ENCODE data around the gene RIMS4.
"Not testable (repeated sequence)": the region's sequence is repeated elsewhere in the genome, so short reads cannot be mapped to it uniquely, and the experiment has no call there.

Gene RIMS4

DNA sequence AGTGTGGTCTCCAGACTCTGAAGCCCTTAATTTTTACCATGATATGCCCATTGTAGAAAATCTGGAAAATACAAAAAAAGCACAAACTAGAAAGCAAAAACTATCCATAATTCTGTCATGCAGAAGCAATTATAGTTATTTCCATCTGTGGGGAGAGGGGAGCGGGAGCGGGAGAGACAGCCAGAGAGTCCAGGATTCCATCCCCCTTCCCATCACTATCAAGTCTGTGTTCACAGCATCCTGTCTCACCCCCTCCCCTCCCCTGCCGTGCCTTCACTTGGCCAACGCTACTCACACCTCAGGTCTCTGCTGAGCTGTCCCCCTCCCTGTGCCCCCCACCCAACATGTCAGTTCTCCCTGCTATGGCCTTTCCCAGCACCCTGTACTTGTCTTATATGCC, 14.5 kb downstream of the RIMS4 start:
- DNase-seq (ENCODE audit: low read depth), result no peak

DNA sequence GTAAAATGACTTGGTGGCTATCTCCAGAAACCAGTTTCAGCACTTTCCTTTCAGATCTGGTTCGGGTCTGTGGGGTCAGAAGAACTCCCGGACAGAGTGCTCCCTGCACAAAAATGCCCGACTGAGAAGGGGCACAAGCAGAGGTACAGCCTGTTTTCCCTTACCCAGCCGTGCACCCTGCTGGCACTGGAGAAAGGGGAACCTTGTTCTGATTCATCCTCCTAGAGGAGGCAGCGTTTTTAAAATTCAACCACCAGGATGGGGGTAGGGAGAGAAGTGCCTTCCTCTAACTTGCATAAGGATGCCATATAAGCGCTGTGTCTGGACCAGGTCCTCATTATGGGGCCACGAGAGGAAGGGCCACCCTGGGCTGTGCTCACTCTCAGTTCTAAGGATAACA, 17.6 kb downstream of the RIMS4 start:
- DNase-seq (ENCODE audit: low read depth), result no peak

DNA sequence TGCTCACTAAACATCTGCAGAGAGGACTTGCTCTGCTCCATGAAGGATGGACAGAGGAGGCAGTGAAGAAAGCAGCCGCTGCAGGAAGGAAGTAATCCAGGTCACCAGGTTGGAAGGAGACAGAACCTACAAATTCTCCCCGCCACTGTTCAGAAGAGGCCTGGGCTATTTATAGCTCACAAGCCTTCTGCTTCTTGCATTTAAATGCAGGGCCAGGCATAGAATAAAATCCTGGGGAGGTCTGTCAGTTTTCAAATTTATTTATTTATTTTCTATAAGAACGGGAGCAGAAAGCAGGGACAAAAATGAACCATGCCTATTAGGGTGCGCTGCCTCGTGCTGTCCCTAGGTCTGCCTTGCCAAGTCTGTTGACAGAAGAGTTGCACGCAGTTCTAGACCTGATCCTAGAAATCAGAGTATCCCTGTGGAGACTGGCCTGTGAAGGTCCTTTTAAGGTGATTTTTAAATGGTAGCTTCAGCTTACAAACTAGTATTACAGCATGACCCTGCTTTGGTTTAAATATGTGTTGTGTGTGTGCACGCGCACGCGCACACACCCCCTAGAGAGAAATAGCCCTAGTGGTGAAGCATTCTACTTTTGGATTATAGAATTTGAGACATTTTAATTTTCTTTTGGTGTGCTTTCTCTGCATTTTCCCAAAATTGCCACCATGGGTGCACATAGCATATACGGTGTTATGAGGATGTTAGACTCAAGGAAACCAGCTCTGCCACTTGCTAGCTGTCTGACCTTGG, 19.5 kb downstream of the RIMS4 start:
- no peak for DNase-seq (ENCODE audit: low read depth)

DNA sequence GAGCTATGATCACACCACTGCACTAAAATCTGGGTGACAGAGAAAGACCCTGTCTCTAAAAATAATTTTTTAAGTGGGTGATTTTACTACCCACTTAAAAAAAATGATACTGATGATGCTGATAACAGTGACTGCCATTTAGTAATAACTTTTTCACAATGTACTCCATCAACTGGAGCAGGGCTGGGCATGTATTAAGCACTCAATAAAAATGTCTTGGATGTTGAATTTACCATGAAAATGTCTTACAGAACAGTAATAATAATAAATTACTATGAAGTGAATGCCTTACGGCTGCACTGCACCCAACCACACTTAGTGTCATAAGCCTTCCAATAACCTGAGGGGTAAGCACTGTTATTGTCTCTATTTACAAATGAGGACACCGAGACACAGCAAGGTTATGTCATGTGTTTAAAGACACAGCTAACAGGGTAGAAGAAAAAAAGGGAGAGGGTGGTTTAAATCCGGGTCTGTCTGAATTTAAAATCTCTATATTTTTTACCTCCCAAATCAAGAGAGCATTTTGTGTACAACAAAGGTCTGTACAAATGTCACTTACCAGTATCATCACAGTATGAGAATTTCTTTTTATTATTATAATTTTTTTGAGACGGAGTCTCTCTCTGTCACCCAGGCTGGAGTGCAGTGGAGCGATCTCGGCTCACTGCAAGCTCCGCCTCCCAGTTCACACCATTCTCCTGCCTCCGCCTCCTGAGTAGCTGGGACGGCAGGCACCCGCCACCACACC, 21.5 kb downstream of the RIMS4 start:
- no peak for DNase-seq (ENCODE audit: low read depth)

DNA sequence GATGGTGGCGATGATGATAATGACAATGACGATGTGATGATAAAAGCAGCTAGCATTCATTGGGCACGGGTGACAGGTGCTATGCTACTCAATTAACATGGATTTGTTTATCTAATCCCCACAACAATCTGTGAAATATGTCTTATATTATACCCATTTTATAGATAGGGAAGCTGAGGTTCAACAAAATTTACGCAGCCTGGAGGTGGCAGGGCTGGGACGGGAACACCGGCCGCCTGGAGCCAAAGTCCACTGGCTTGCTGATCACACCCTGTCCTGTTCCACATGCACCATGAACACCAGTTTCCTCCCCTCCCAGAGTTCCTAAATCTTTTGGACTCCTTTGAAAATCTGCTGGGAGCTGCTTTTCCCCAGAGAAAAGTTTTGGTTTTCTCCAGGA, 23.0 kb downstream of the RIMS4 start:
- no peak for DNase-seq (ENCODE audit: low read depth)

DNA sequence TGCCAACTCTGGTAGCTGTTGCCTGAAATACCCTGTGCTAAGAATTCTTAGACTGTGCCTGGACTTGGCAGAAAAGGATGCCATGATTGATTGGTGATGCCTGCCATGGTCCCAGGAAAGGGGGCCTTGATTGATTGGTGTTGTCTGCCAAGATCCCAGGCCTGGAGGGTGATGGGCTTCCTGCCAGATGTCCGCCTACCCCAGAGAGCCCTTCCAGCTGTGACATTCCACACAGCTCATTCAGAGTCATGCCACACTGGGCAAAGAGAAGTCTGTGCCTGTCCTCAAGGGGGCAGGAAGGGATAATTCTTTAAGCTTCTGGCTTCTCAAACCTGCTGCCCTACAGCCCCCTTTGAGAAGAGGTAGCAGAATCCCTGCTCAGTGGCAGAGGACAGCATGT, 24.6 kb downstream of the RIMS4 start:
- no peak for DNase-seq (ENCODE audit: low read depth)

DNA sequence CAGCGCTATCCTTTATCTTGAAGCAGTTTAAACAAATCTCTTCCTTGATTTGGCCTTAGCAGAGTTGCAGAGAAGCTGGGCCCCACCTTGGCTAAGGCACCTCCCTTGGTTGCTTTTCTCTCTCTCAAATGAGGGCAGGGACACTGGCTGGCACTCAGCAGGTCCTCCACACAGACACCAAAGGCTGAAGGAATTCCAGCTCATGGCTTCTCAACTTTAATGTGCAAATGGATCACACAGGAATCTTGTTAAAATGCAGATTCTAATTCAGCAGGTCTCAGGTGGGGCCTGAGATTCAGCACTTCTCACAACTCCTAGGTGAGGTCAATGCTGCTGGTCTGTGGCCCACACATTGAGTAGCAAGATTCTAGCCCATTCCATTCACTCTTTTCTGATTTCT, 25.7 kb downstream of the RIMS4 start:
- DNase-seq (ENCODE audit: low read depth), result no peak

DNA sequence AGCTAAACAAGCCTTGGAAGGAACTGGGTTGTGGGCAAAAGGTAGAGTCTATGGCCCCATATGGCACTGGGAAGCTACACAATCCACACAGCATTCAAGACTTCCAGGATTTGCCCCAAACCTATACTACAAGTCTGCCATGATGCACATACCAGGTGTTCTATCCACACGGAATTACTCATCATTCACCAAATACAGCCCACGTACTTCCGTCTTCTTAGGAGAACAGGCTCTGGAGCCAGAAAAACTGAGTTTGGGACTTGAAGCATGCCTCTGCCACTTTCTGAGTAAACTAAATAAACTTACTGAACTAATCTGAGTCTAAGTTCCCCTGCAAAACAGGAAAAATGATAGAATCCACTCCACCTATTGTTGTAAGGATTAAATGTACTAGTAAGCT, 28.6 kb downstream of the RIMS4 start:
- DNase-seq (ENCODE audit: low read depth), result no peak

DNA sequence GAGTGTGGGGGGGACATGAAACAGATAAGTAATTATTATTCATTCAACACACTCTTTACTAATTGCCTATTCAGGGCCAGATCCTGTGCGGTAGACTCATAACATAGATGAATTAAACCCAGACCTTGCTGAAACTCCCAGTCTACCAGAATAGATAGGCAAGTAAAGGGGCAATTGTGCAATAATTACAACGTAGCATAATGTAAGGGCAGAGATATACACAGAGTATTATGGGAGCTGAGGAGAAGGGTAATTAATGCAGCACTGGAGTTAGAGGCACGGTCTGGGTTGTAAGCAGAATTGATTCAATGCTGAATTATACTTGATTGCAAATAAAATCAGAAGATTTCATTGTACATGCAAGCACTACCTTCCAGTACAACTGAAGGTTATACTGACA, 29.2 kb downstream of the RIMS4 start:
- no peak for DNase-seq (ENCODE audit: low read depth)

DNA sequence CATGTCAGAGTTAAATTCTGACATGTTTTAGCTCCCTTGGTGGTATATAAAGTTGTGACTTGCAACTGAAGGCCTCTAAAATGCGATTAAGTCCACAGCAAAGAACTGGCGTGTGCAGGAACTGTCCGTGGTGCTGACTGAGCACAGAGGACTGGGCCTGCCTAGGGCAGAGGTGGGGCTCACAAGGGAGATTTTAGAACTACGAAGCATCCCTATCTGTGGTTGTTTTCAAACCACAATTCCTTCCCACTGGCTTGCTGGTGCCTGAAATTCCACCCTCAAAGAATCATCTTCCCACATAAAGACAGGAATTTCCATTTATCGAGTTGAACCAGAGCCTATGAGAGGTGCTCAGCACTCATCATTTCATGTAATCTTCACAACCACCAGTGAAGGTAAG, 30.1 kb downstream of the RIMS4 start:
- no peak for DNase-seq (ENCODE audit: low read depth)

DNA sequence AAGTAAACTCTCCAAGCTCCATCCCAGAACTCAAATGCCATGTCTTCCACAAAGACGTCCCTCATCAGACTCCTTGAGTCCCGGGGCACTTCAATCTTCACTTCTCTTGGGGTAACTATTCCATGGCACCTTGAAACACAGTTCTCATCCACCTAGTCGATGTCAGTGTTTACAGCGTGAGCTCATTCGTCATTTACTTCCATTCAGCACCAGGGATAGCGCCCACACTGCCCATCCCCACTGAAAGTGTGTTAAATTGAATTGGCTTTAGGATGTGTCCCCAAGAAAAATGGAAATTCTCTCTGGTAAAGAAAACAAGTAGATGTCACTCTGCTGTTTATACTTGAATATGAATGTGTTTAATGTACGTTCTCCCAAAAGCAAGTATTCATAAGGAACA, 33.4 kb downstream of the RIMS4 start:
- DNase-seq (ENCODE audit: low read depth), result no peak

DNA sequence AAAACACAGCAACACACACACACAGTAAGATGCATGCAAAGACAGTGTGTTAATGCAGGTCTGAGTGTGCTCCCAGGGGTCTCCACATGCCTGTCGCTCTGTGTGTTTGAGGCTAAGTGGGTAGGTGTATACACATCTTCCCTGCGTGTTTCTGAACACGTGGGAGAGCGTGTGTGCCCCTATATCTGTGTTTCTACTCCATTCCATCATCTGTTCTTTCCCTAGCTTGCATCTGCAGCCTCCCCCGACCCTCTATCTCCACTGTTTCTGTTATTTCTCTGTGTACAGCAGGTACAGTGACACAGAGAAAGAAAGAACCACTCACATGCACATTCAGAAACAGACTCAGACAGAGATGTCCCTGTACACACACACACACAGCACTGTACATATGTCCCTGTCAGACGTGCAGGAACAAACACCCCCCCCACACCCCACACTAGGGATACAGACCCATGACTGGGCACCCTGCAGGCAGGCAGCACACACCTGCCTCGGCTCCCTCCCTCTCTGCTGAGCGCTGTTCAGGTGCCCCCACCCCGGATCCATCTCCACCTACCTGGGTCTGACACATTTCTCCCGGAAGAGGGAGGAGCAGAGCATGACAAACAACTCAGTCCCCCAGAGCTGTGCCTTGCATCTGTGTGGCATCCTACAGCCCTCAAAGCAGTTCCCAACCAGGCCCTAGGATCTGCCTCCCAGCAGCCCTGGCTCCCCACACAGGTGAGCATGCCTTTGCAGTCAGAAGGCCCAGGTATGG, 37.1 kb downstream of the RIMS4 start:
- no peak for DNase-seq (ENCODE audit: low read depth)

DNA sequence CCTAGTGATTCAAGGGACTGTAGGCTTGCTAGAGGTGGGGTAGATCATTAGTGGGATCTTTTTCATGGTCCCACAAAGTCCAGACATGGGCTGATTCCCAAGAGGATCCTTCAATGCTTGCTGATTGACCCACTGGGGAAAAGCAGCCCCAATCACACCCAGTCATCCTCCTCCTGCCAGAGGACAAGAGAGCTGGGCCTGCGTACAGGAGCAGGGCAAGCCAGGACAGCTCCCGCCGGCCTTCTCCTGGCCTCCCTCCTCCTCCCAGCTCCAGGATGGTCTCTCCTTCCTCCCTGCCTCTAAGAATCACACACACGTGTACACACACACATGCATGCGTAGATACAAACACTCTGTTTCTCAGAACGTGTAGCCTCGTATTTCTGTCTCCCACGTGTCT, 37.7 kb downstream of the RIMS4 start:
- DNase-seq (ENCODE audit: low read depth), result no peak

DNA sequence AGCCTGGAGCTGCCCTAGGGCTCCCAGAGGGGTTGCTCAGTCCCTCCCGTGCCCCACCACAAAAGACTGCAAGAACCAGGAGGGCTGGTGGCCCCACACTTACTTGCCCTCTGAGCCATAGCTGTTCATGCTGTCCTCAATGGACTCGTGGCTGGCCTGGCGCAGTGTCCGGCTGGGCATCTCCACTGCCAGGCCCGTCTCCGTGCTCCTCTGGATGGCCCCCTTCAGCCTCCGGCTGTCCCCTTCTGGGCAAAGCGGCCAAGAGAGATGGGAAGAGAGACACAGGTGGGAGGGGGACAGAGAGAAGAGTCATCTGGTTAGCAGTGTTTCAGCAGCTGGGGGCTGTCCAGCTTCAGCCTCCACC, 39.2 kb downstream of the RIMS4 start:
- DNase-seq (ENCODE audit: low read depth), result no peak

DNA sequence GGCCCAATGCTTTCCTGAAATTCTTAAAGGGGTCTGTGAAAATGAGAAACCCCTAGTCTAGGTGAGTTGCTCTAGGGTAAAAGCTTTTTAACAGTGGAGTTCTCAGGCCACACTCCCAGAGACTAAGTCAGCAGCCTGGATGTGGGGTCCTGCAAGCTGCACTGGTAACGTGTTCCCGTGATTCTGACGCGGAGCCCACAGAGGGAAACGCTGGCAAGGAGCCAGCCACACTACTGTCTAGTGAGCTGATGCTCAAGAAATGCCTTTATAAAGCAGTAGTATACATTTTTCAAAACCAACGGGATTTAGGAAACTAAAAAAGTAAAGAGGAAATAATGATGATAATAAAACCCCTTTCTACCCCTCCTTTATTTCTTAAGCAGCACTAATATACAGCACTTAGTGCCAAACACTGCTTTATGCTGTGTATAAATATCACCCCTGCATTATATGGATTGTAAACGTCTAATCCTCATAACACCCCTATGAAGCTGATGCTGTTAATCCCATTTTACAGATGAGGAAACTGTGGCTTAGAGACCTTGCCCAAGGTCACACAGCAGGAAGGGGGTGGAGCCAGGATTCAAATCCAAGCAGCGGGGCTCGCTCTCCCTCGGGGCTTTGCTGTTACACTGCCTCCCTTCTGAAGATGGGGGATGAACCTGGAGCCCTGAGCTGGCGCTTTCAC, 39.7 kb downstream of the RIMS4 start:
- DNase-seq (ENCODE audit: low read depth), result no peak

DNA sequence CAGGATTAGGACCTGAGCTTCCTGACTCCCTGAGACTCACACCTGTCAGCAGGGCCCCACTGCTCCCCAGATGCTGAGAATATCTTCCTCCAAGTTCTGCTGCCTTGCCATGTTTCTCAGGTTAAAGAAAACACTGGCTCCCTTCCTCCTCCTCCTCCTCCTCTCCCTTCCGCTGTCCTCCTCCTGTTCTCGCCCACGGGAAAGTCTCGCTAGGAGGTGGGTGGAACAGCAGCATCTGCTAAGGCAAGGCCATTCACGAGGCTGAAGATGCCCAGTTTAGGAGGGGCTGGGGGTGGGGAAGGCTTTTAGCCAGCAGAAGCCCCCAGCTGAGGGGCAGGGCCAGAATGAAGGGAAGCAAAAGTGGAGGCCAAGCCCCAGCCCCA, 40.9 kb downstream of the RIMS4 start:
- no peak for DNase-seq (ENCODE audit: low read depth)

DNA sequence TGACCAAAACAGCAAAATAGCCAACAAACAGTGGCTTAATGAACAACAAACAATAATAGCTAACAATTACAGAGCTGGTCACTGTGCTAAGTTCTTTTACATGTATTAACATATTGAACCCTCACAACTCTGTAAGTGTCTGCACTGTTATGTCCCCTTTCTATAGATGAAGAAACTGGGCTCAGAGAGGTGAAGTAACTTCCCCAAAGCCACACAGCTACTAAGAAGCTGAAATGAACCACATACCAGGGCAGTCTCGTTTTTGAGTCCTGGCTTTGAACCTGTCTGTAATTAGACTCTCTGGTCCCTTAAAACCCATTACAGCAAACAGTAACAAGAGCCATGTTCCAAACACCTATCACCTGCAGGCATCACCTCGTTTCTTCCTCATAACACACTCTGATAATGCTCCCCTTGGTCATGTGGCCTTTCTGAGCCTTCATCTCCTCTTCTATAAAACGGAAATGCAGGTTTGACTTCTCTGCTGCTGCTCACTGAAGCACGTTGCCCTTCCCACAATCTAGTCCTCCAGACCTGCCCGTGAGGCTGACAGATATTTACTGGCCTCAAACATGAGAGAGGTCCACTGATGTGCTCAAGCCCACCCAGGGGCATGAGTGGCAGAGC, 41.4 kb downstream of the RIMS4 start:
- DNase-seq (ENCODE audit: low read depth), result no peak

DNA sequence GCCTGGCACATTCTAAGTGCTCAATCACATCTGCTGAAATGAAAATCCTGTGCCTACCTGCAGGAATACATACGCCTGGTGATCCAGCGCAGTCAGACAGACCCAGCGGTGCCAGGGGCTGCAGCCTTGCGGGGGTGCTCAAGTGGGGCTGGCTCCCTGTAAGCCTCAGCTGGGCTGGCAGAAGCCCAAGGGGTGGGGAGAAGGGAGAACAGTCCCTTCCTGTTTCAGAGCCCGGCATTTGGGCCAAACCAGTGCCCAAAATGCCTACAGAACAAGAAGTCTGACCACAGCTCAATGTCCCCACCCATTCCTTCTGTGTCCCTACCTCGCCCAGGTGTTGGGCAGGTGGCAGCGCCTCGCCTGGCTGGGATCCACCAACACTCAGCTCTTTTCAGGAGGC, 42.1 kb downstream of the RIMS4 start:
- no peak for DNase-seq (ENCODE audit: low read depth)

DNA sequence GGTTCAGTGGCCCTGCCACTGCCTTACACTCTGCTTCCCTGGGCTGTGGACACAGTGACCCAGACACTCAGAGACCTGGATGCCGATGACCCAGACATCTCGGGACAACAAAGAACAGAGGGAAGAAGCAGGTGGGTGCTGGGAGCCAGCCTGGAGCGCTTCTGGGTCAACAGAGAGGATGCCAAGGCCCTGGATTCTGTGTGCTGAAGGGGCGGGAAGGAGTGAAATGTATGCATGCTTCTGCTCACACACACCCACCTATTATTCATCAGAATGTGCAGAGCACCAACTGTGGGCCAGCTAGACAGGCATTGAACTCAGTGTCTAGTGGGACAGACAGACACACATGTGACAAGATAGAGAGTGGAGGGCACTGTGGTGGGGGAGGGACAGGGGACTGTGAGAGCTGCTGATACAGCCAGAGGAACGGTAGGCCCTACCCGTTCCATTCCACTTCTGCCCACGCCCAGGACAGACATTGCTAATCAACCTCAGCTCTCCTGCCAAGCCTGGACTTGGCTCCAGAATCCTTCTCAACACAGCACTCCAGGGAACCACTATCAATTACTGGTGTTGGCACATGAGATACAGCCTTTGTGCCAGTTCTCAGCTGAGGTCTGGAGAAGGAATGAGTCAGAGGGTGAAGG, 44.5 kb downstream of the RIMS4 start:
- no peak for DNase-seq (ENCODE audit: low read depth)

DNA sequence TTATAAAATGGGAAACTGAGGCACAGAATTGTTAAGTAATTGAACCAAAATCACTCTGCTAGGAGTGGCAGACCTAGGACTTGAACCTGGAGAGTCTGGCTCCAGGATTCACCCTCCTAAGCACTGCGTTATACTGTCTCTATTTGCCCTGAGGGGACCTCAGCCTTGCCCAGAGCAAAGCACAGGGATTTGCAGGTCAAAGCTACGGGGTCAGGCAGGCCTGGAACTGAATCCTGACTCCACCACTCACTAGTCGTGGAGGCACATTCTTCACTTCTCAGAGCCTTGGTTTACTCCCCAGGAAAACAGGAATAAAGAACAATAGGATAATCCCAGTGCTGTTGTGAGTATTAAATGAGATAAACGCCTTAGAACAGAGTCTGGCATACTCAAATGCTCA, 45.3 kb downstream of the RIMS4 start:
- DNase-seq (ENCODE audit: low read depth), result no peak

DNA sequence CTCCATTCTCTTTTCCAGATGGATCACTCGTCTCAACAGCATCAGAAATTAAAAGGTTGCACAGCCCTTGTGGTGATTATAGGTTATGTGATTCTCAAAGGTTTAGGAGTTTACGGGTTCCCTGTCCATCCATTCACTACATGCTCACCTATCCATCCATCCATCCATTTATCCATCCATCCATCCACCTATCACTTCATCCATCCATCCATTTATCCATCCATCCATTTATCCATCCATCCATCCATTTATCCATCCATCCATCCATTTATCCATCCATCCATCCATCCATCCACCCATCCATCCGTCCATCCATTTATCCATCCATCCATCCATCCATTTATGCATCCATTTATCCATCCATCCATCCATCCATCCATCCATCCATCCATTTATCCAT, 46.5 kb downstream of the RIMS4 start:
- DNase-seq (ENCODE audit: low read depth), result not testable (repeated sequence)

Data from stimulated activated CD8-positive, alpha-beta memory T cell treated with anti-CD3 and anti-CD28 coated beads, Interleukin-15, amount 100 ng/mL, for 24 hours (primary cell).